Limb (tissue), 2 donors: Measurements from ENCODE around the gene LSAMP.

Experiments
- DNase-seq, 2 donors: peaks; one replicate each; pipeline ENCODE4 v3.0.0-alpha.2; 2016; ENCODE audit errors: extremely low spot score in 2 of 2

Gene LSAMP

GRCh38 chr3:116059421-116060096 lies 385.7 kb downstream of the LSAMP start:
- DNase-seq: no peak

- no peak for DNase-seq
Observed at GRCh38 chr3:116058844-116059243, 386.4 kb downstream of the LSAMP start.

GRCh38 chr3:116057400-116058006 lies 387.8 kb downstream of the LSAMP start:
- DNase-seq: no peak

GRCh38 chr3:116056280-116056679 lies 389.0 kb downstream of the LSAMP start:
- no peak for DNase-seq

GRCh38 chr3:116053017-116053416 lies 392.3 kb downstream of the LSAMP start:
- DNase-seq: no peak

- DNase-seq: no peak
Observed at GRCh38 chr3:116052602-116053001, 392.7 kb downstream of the LSAMP start.

GRCh38 chr3:116051586-116051985 lies 393.7 kb downstream of the LSAMP start:
- DNase-seq: no peak

GRCh38 chr3:116051040-116051439 lies 394.2 kb downstream of the LSAMP start:
- no peak for DNase-seq

GRCh38 chr3:116050311-116050915 lies 394.9 kb downstream of the LSAMP start:
- DNase-seq: no peak

GRCh38 chr3:116048991-116049390 lies 396.3 kb downstream of the LSAMP start:
- no peak for DNase-seq

- no peak for DNase-seq
Observed at GRCh38 chr3:116046350-116046749, 398.9 kb downstream of the LSAMP start.

- DNase-seq: no peak
Observed at GRCh38 chr3:116045314-116045713, 400.0 kb downstream of the LSAMP start.

- no peak for DNase-seq
Observed at GRCh38 chr3:116040152-116040551, 405.1 kb downstream of the LSAMP start.

GRCh38 chr3:116039651-116039985 lies 405.7 kb downstream of the LSAMP start:
- no peak for DNase-seq

GRCh38 chr3:116038968-116039650 lies 406.2 kb downstream of the LSAMP start:
- no peak for DNase-seq

GRCh38 chr3:116037954-116038911 lies 407.1 kb downstream of the LSAMP start:
- no peak for DNase-seq

- DNase-seq: no peak
Observed at GRCh38 chr3:116035429-116035828, 409.9 kb downstream of the LSAMP start.

- peak in 1 of 2 donors; percentile 40 for DNase-seq
Observed at GRCh38 chr3:116034794-116035193, 410.5 kb downstream of the LSAMP start.

- no peak for DNase-seq
Observed at GRCh38 chr3:116034086-116034485, 411.2 kb downstream of the LSAMP start.

GRCh38 chr3:116033516-116033915 lies 411.8 kb downstream of the LSAMP start:
- DNase-seq: no peak

GRCh38 chr3:116032176-116032575 lies 413.1 kb downstream of the LSAMP start:
- no peak for DNase-seq
